LoVo (cell line): ENCODE results near the gene AGBL5.

ENCODE experiments used
- DNase-seq: peaks from one replicate; pipeline ENCODE4 v3.0.0-alpha.2; 2016; ENCODE audit warnings: low spot score

AGBL5 gene, protein sequence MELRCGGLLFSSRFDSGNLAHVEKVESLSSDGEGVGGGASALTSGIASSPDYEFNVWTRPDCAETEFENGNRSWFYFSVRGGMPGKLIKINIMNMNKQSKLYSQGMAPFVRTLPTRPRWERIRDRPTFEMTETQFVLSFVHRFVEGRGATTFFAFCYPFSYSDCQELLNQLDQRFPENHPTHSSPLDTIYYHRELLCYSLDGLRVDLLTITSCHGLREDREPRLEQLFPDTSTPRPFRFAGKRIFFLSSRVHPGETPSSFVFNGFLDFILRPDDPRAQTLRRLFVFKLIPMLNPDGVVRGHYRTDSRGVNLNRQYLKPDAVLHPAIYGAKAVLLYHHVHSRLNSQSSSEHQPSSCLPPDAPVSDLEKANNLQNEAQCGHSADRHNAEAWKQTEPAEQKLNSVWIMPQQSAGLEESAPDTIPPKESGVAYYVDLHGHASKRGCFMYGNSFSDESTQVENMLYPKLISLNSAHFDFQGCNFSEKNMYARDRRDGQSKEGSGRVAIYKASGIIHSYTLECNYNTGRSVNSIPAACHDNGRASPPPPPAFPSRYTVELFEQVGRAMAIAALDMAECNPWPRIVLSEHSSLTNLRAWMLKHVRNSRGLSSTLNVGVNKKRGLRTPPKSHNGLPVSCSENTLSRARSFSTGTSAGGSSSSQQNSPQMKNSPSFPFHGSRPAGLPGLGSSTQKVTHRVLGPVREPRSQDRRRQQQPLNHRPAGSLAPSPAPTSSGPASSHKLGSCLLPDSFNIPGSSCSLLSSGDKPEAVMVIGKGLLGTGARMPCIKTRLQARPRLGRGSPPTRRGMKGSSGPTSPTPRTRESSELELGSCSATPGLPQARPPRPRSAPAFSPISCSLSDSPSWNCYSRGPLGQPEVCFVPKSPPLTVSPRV

GRCh38 chr2:27050996-27051901 lies at the start of gene AGBL5:
Gene AGBL5, plus strand, starts transcription at chr2:27051668. Its CDS starts 1,291 bp downstream, at chr2:27052959.
- peak; percentile 94 for DNase-seq

GRCh38 chr2:27001950-27002349 lies 49.5 kb upstream of the AGBL5 start:
- no peak for DNase-seq

- DNase-seq: no peak
These were observed 48.5 kb upstream of the AGBL5 start for GRCh38 chr2:27003007-27003406.

- DNase-seq: no peak
These were observed 47.6 kb upstream of the AGBL5 start for GRCh38 chr2:27003857-27004256.

GRCh38 chr2:27006602-27007415 lies 44.7 kb upstream of the AGBL5 start:
- DNase-seq: no peak

GRCh38 chr2:27007416-27008374 lies 43.8 kb upstream of the AGBL5 start:
- no peak for DNase-seq

DNA sequence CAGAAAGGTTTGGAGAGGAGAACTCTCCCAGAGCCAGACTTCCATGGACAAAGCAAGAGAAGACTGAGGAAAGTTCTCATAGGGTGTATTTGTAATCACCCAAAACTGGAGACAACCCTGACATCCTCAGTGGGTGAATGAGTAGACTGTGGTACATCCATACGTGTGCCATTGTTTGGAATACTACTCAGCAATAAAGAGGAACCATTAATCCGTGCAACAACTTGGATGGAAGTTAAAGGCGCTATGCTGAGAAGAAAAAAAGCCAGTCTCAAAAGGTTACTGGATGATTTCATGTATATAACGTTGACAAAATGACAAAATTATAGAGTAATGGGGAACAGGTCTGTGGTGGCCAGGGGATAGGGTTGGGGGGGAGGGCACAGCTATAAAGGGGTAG lies 42.8 kb upstream of the AGBL5 start:
- DNase-seq: no peak

GRCh38 chr2:27009083-27009482 lies 42.4 kb upstream of the AGBL5 start:
- no peak for DNase-seq

- no peak for DNase-seq
These were observed 41.8 kb upstream of the AGBL5 start for GRCh38 chr2:27009716-27010115.

- DNase-seq: no peak
These were observed 41.3 kb upstream of the AGBL5 start for GRCh38 chr2:27010139-27010538.

GRCh38 chr2:27013738-27014137 lies 37.7 kb upstream of the AGBL5 start:
- DNase-seq: no peak

DNA sequence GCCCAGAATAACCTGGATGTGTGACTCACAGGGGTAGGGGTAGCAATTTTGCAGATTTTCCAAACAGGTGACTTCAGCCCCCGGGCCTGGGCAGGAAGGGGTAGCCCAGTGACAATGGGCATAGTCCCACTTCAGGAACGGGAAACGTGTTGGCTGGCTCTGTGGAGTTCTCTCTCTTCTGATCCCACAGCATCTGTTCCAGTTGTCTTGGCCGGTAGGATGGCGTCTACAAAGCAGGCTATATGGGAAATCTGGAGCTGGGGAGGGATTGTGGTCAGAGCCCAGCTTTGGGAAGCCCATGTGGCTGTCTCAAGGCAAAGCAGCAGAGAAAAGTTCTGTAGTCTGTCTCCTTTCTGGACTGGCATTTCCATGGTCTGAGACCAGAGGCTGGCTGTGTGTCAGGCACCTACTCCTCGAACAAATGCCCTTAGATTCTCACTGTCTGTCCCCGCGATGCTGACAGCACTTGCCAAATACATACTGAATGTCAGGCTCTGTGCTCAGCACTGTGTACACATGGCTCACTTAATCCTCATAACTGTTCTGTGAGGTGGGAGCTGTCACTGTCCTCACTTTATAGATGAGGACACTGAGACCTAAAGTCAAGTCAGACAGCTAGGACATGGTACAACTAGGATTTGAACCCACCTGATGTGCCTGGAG lies 36.6 kb upstream of the AGBL5 start:
- DNase-seq: no peak

GRCh38 chr2:27016801-27017325 lies 34.6 kb upstream of the AGBL5 start:
- DNase-seq: peak; percentile 56

DNA sequence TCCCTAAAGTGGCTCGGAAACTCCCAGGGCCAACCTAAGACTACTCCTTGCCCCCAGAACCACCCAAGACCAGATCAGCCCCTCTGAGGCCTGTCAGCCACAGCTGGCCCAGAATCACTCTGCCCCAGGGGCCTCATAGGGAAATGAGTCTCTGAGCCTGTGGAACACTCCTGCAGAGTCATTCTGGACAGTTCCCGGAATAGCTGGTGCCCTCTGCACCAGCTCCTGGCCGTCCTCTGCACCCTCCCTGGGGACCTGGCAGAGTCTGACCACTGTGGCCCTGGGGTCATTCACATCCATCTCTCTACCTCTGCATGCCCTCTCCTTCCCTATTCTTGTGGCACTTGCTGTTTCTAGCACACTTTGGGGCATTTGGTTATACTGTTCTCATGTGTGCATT lies 33.3 kb upstream of the AGBL5 start:
- no peak for DNase-seq

GRCh38 chr2:27019459-27019858 lies 32.0 kb upstream of the AGBL5 start:
- no peak for DNase-seq

DNA sequence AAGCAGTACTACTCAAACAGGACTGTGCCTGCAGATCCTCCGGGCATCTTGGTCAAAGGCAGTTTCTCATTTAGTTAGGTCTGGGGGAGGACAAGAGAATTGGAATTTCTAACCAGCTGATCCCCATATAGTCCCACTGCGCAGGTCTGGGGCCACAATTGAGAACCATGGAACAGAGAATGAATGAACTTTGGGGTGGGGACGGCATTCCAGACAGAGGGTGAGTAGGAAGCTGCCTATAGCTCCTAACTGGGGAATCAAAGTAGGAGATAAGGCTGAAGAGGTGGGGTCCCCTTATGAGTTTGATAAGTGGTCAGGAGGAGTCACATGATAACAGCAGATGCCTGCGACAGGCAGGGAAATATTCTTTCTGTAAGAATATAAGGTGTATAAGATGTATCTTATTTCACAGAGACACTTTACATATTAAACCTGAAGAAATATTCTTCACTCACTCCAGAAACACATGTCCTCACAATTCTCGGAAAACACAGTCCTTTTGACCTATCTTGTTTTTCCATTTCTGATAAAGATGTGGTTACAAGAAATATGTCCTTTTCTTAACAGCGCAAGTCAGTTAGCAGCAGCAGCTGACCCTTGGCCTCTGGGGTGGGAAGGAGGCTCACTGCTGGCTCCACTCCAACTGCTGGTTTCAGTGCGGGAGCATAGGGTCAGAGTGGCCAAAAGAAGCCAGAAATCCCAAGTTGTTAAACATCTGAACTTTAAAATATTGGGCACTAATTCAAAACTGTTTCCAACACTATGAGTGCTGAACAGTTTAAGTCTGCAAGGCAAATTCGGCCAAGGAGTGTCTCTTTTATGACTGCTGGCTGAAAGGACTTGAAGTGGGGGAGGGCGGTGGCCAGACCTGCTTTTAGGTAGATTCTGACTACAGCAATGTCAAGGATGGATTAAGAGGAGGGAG lies 31.3 kb upstream of the AGBL5 start:
- DNase-seq: peak; percentile 41

DNA sequence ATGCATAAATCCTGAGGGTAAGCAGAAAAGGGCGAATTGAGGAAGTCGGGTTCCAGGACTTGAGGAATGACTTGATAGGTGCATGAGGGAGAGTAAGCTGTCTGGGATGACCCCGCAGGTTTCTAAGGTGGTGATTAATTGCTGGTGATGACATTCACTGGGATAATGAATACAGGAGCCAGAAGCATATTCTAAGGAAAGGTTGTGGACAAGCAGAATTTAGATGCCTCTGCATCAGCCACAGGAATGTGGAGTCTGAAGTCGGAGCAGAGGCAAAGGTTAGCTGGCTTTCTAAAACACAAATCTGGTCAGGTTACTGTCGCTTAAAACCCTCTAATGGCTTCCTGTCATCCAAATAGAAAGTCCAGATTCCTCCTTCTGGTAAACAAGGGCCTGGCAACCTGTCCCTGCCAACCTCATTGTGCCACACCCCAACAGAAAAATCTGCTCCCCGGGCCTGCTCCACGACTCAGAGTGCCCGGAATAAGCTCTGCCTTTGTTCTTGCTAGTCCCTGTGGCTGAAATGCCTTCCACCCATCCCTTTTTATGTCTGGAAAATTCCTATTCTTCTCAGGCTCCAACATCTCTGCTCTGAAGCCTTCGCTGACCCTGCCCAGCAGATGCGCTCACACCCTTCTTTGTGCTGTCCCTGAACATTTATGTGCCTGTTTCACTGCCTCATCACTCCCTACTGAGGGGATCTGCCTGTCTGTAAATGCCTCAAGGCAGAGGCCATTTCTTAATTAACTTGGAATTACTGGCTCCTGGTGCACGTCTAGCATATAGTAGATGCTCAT lies 30.0 kb upstream of the AGBL5 start:
- DNase-seq: peak; percentile 78
